Esophagus squamous epithelium (tissue), 5 donors: ENCODE data around the gene DHCR24. TPM values are rescaled to one million over a fixed set of nuclear protein-coding genes. Genes with fewer than 3 reads are reported as not detected.
"Not testable (repeated sequence)": the region's sequence is repeated elsewhere in the genome, so short reads cannot be mapped to it uniquely, and the experiment has no call there.

Source experiments
- DNase-seq: peaks from one replicate; lab custom pipeline; 2025; lab: John Stamatoyannopoulos, UW
- H3K27ac ChIP-seq, 4 donors: fragments of 200-600 bp; sonication (generic); one replicate each; pipeline ENCODE4 v1.5.1; 2016 to 2019; ENCODE audit warnings: mild to moderate bottlenecking in 1 of 4
- H3K27me3 ChIP-seq, 4 donors: fragments of 200-600 bp; sonication (generic); 1 replicate in 3 of 4; 2 replicates in 1 of 4; pipeline versions ENCODE4 v1.5.1 to v1.6.0; 2017 to 2021; ENCODE audit warnings: antibody characterized with exemption in 1 of 4
- H3K36me3 ChIP-seq, 3 donors: fragments of 200-600 bp; sonication (generic); one replicate each; pipeline ENCODE4 v1.5.1; 2016 to 2019
- H3K4me1 ChIP-seq, 3 donors: fragments of 200-600 bp; sonication (generic); one replicate each; pipeline ENCODE4 v1.5.1; 2017 to 2019
- H3K4me3 ChIP-seq, 4 donors: fragments of 200-600 bp; sonication (generic); 1 replicate in 3 of 4; 2 replicates in 1 of 4; pipeline ENCODE4 v1.5.1; 2016 to 2019; ENCODE audit warnings: mild to moderate bottlenecking in 2 of 4, moderate library complexity in 1 of 4
- H3K9me3 ChIP-seq, 3 donors: fragments of 200-600 bp; sonication (generic); one replicate each; pipeline ENCODE4 v1.5.1; 2016 to 2019
- POLR2A ChIP-seq, 4 donors: fragments of 450-650 bp; IDR thresholded peaks; one replicate each; pipeline ENCODE4 v1.6.1; 2017; ENCODE audit warnings: antibody characterized with exemption in 4 of 4, mild to moderate bottlenecking in 4 of 4, moderate library complexity in 3 of 4
- WGBS, 2 donors: methylation state at CpG; one replicate each; pipeline ENCODE4 v1.1.5; 2018; 5-methylcytosine and 5-hydroxymethylcytosine counted together
- intact Hi-C: fragments of 100-400 bp; cut with DNase I; formaldehyde crosslinking; loops from one replicate; pipeline ENCODE4 v1.15.0; 2022
- total RNA-seq, 4 donors: library from RNA; depleted of rRNA; stranded (reverse); fragments of >200 nt; gene quantifications; one replicate each; pipeline ENCODE4 v1.1.0, GENCODE V29; 2016
- TF ChIP-seq, protein P1 (sequence below), 6 experiments: fragments of 450-650 bp in 4 of 6; fragments of 200-600 bp in 2 of 6; sonication (generic) in 2 of 6; IDR thresholded peaks; one replicate each; pipeline ENCODE4 v1.5.1; 2016 to 2019; ENCODE audit warnings: antibody characterized with exemption in 6 of 6, mild to moderate bottlenecking in 4 of 6, moderate library complexity in 4 of 6
- donor health status: DM: yes; HTN: yes; CAD: no.

DHCR24 gene
- total RNA-seq, 4 donors from 2014 or later = 285 to 499 (median 340) TPM

DNA sequence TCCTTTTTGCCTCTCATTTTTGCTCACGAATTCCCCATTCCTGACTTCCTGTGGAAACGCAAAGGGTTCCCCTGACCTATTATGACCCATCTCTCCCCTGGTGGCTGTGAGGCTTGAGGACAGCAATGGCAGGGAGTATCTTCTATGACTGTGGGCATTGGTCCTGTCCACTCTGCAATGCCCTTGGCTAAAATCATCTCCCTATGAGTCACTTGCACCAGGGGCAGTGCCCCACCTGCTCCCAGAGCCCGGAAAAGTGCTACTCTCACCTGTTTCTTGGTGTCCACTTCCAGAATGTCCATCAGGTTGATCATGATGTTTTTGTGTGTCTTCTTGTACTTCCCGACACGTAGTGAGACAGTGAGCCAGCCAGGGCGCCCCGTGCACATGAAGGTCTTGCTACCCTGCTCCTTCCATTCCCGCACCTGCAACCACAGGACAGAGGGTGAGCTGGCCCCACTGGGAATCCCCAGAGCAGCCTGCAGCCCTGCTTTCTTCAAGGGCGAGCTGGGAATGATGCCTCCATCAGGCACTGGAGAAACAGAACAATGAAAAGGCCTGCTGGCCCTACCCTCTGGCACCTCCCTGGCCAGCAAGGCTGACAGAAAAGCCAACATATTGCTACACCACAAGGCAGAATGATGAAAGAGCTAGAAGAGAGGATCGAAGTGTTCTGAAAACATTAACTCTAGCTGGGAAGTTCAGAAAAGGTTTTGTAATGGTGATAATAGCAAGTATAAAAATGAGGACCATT is 3.5 kb downstream of the DHCR24 start:
- peaks cover 0 to 53% (median 0%) of the 10 kb centered on the region in 3 donors for H3K36me3 ChIP-seq
- DNase-seq = no peak
- H3K4me1 ChIP-seq = peaks cover 18 to 73% (median 26%) of the 10 kb centered on the region in 3 donors
- intact Hi-C loops = loop anchor here (10.0 kb wide), 1 partner anchor 61 kb away; no protein-coding TSS in a partner anchor
- WGBS, 2 donors = 62 to 70% methylated on average over 5 to 7 of the region's 10 CpGs
- no peaks in the 10 kb centered on the region for H3K9me3 ChIP-seq
- no peaks in the 10 kb centered on the region for H3K27me3 ChIP-seq
- peak overlapping the region; percentile 83 to 93 (median 90) for H3K27ac ChIP-seq
- H3K4me3 ChIP-seq = peak overlapping the region in 2 of 4 donors; percentile 0 to 85
- TF ChIP-seq, protein P1, sequence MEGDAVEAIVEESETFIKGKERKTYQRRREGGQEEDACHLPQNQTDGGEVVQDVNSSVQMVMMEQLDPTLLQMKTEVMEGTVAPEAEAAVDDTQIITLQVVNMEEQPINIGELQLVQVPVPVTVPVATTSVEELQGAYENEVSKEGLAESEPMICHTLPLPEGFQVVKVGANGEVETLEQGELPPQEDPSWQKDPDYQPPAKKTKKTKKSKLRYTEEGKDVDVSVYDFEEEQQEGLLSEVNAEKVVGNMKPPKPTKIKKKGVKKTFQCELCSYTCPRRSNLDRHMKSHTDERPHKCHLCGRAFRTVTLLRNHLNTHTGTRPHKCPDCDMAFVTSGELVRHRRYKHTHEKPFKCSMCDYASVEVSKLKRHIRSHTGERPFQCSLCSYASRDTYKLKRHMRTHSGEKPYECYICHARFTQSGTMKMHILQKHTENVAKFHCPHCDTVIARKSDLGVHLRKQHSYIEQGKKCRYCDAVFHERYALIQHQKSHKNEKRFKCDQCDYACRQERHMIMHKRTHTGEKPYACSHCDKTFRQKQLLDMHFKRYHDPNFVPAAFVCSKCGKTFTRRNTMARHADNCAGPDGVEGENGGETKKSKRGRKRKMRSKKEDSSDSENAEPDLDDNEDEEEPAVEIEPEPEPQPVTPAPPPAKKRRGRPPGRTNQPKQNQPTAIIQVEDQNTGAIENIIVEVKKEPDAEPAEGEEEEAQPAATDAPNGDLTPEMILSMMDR (IDR thresholded peaks at IDR 0.05) = no peak
- no peak for TF ChIP-seq POLR2A (IDR thresholded peaks at IDR 0.05)

DNA sequence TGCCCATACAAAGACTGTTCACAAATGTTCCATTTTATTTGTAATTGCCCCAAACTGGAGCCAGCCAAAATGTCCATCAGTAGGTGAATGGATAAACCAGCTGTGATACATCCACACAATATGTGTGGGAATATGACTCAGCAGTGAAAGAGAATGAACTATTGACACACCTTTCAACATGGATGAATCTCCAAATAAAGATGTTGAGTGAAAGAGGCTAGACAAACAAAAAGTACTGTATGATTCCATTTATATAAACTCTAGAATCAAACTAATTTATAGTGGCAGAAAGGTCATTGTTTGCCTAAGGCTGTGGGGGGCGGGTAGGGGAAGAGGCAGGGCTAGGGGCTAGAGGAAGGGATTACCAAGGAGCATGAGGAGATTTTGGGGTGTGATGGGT is 4.5 kb downstream of the DHCR24 start:
- TF ChIP-seq POLR2A (IDR thresholded peaks at IDR 0.05) = no peak
- TF ChIP-seq, protein P1 (IDR thresholded peaks at IDR 0.05) = no peak
- peaks cover 0 to 62% (median 0%) of the 10 kb centered on the region in 3 donors for H3K36me3 ChIP-seq
- no peak overlapping the region for H3K4me3 ChIP-seq
- H3K4me1 ChIP-seq = peaks cover 9 to 72% (median 21%) of the 10 kb centered on the region in 3 donors
- H3K27ac ChIP-seq = peak overlapping the region; percentile 56 to 93 (median 90)
- WGBS, 2 donors = 64 to 71% methylated on average over 1 of the region's 1 CpG
- no peak for DNase-seq
- no peaks in the 10 kb centered on the region for H3K27me3 ChIP-seq
- intact Hi-C loops = loop anchor here (10.0 kb wide), 1 partner anchor 62 kb away; no protein-coding TSS in a partner anchor
- H3K9me3 ChIP-seq = no peaks in the 10 kb centered on the region

DNA sequence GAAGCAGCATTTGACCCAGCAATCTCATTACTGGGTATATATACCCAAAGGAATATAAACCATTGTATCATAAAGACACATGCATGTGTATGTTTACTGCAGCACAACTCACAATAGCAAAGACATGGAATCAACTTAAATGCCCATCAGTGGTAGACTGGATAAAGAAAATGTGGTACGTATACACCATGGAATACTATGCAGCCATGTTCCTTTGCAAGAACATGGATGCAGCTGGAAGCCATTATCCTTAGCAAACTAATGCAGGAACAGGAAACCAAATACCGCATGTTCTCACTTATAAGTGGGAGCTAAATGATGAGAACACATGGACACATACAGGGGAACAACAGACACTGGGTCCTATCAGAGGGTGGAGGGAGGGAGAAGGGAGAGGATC is 5.4 kb downstream of the DHCR24 start:
- intact Hi-C loops = loop anchor here (10.0 kb wide), 1 partner anchor 63 kb away; no protein-coding TSS in a partner anchor
- Histone ChIP-seq H3K27ac (peak overlapping the region in 1 of 4 donors; percentile 90), H3K36me3 (peaks cover 0 to 71% (median under 1%) of the 10 kb centered on the region in 3 donors), H3K4me1 (peaks cover 8 to 74% (median 19%) of the 10 kb centered on the region in 3 donors)
- DNase-seq, H3K4me3 ChIP-seq, H3K9me3 ChIP-seq, H3K27me3 ChIP-seq: not testable (repeated sequence)
- WGBS, 2 donors = 97 to 100% methylated on average over 2 of the region's 2 CpGs

DNA sequence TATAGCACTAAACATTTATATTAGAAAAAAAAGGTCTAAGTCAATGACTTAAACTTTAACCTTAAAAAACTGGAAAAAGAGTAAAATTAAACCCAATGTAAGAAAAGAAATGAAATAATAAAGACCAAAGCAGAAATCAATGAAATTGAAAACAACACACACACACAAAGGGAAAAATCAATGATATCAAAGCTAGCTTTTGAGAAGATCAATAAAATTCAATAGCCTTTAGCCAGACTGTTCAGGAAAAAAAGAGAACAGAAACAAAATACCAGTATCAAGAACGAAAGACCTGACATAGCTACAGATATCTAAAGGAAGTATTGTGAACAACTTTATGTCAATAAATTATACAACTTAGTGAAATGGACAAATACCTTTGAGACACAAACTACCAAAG is 7.1 kb downstream of the DHCR24 start:
- Histone ChIP-seq H3K27ac (no peak overlapping the region), H3K27me3 (no peaks in the 10 kb centered on the region), H3K9me3 (no peaks in the 10 kb centered on the region), H3K4me3 (no peak overlapping the region), H3K4me1 (peaks cover 8 to 67% (median 10%) of the 10 kb centered on the region in 3 donors), H3K36me3 (peaks cover 10 to 88% (median 11%) of the 10 kb centered on the region in 3 donors)
- 78 to 87% methylated on average over 1 of the region's 1 CpG for WGBS, 2 donors
- TF ChIP-seq, protein P1 (IDR thresholded peaks at IDR 0.05) = no peak
- no peak for TF ChIP-seq POLR2A (IDR thresholded peaks at IDR 0.05)
- DNase-seq = no peak
- intact Hi-C loops = loop anchor here (10.0 kb wide), 1 partner anchor 65 kb away; no protein-coding TSS in a partner anchor

DNA sequence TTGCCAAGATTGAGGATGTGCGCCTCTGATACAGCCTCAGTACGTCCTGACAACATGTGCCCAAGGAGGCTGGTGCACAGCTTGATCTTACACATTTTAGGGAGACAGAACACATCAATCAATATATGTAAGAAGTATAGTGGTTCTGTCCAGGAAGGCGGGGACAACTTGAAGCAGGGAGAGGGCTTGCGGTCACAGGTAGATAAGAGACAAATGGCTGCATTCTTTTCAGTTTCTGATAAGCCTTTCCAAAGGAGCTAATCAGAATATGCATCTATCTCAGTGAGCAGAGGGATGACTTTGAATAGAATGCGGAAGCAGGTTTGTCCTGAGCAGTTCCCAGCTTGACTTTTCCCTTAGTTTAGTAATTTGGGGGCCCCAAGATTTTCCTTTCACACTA is 10.2 kb downstream of the DHCR24 start:
- no peak for TF ChIP-seq POLR2A (IDR thresholded peaks at IDR 0.05)
- TF ChIP-seq, protein P1 (IDR thresholded peaks at IDR 0.05) = no peak
- DNase-seq = no peak
- Histone ChIP-seq H3K36me3 (peaks cover 16 to 99% (median 24%) of the 10 kb centered on the region in 3 donors), H3K4me1 (peaks cover 0 to 37% (median 0%) of the 10 kb centered on the region in 3 donors), H3K9me3 (no peaks in the 10 kb centered on the region), H3K4me3 (no peak overlapping the region), H3K27ac (no peak overlapping the region), H3K27me3 (no peaks in the 10 kb centered on the region)
- 94 to 95% methylated on average over 5 of the region's 5 CpGs for WGBS, 2 donors
- intact Hi-C loops = no loop called here
